RWPE2 (cell line): ENCODE measurements around the gene USP24.
"Not testable (repeated sequence)": the region's sequence is repeated elsewhere in the genome, so short reads cannot be mapped to it uniquely, and the experiment has no call there.

Experiments used
- ATAC-seq: fragments of 200-7000 bp; cut with Tn5 transposase; 3 replicates; pipeline ENCODE4 v1.9.1; 2021; ENCODE audit warnings: low read depth
- DNase-seq: peaks from one replicate; pipeline ENCODE4 v3.0.0-alpha.2; 2020; ENCODE audit warnings: low spot score
- H3K27ac ChIP-seq: fragments of 450-650 bp; 2 replicates; pipeline ENCODE4 v1.5.1; 2017; ENCODE audit warnings: mild to moderate bottlenecking; ENCODE audit not compliant: poor library complexity, severe bottlenecking
- H3K27me3 ChIP-seq: fragments of 250-450 bp; sonication (Bioruptor Pico); 2 replicates; pipeline ENCODE4 v1.5.1; 2021; ENCODE audit warnings: mild to moderate bottlenecking, moderate library complexity; ENCODE audit not compliant: insufficient read depth, poor library complexity, severe bottlenecking
- H3K36me3 ChIP-seq: fragments of 250-450 bp; sonication (Bioruptor Pico); 2 replicates; pipeline ENCODE4 v1.5.1; 2020; ENCODE audit warnings: low read depth, mild to moderate bottlenecking, moderate library complexity
- H3K4me1 ChIP-seq: fragments of 250-450 bp; sonication (Bioruptor Pico); 2 replicates; pipeline ENCODE4 v1.5.1; 2021; ENCODE audit warnings: mild to moderate bottlenecking, moderate library complexity; ENCODE audit not compliant: insufficient read depth, poor library complexity, severe bottlenecking
- H3K4me3 ChIP-seq: fragments of 250-450 bp; sonication (Bioruptor Pico); 2 replicates; pipeline ENCODE4 v1.5.1; 2021; ENCODE audit warnings: mild to moderate bottlenecking, moderate library complexity; ENCODE audit not compliant: severe bottlenecking
- H3K9me3 ChIP-seq: fragments of 250-450 bp; sonication (Bioruptor Pico); 2 replicates; pipeline ENCODE4 v1.5.1; 2021; ENCODE audit warnings: mild to moderate bottlenecking, moderate library complexity; ENCODE audit not compliant: severe bottlenecking
- TF ChIP-seq, protein P1 (sequence below): fragments of 450-650 bp; IDR thresholded peaks from one replicate; pipeline ENCODE4 v1.5.1; 2017; ENCODE audit warnings: mild to moderate bottlenecking, moderate library complexity; ENCODE audit not compliant: poor library complexity, severe bottlenecking

The USP24 gene

DNA sequence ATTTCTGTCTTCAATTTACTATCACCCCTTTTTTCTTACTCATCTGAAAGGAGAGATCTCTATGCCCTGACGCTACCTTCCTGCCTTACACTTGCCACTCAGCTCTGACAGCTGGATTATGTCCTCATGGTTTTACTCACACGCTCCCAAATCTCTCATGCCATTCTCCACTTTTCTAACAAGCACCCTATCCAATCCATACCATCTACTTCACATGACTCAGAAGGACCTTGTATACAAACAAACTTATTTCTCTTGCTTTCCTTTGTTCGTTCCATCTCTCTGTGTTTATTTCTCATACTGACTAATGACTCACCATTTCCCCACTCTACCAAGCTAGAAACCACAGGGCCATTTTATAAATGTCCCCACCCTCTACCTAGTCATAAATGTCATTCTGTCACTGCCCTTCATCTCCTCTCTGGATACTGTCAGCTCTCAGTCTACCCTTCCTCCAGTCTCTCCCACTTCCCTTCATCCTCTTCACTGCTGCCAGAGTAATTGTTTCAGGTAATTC, 87.3 kb downstream of the USP24 start:
- ATAC-seq (no peak), DNase-seq (no peak)
- Histone ChIP-seq H3K27me3 (no peaks in the 10 kb centered on the region), H3K4me1 (peaks cover 4% of the 10 kb centered on the region), H3K36me3 (peaks cover 93% of the 10 kb centered on the region), H3K9me3 (no peaks in the 10 kb centered on the region), H3K4me3 (no peak overlapping the region), H3K27ac (no peak overlapping the region)
- TF ChIP-seq, protein P1, sequence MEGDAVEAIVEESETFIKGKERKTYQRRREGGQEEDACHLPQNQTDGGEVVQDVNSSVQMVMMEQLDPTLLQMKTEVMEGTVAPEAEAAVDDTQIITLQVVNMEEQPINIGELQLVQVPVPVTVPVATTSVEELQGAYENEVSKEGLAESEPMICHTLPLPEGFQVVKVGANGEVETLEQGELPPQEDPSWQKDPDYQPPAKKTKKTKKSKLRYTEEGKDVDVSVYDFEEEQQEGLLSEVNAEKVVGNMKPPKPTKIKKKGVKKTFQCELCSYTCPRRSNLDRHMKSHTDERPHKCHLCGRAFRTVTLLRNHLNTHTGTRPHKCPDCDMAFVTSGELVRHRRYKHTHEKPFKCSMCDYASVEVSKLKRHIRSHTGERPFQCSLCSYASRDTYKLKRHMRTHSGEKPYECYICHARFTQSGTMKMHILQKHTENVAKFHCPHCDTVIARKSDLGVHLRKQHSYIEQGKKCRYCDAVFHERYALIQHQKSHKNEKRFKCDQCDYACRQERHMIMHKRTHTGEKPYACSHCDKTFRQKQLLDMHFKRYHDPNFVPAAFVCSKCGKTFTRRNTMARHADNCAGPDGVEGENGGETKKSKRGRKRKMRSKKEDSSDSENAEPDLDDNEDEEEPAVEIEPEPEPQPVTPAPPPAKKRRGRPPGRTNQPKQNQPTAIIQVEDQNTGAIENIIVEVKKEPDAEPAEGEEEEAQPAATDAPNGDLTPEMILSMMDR, result no peak

- Histone ChIP-seq H3K4me3 (no peak overlapping the region), H3K27ac (no peak overlapping the region), H3K36me3 (peaks cover 93% of the 10 kb centered on the region), H3K4me1 (peaks cover 4% of the 10 kb centered on the region), H3K27me3 (no peaks in the 10 kb centered on the region), H3K9me3 (no peaks in the 10 kb centered on the region)
- TF ChIP-seq, protein P1, result no peak
- ATAC-seq (no peak), DNase-seq (no peak)
Measured at GRCh38 chr1:55124470-55124869, 90.7 kb downstream of the USP24 start.

DNA sequence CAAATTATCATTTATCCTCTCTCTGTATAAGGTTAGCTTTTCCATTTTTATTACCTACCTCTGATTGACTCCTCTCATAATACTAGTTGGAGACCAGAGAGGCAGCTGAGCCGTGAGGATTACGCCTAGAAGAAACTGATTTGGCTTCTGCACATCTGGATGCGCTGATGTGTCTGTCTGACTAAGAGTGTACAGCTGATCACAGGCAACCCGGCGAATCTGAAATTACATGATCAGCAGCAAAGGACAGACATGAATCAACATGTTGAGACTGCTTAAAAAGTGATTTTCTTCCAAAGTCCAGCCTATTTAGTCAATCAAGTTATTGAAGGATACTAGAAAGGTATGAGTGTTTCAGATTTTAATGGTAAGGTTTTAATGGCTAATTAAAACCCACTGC, 94.6 kb downstream of the USP24 start:
- Histone ChIP-seq H3K4me3 (no peak overlapping the region), H3K9me3 (no peaks in the 10 kb centered on the region), H3K36me3 (peaks cover 87% of the 10 kb centered on the region), H3K27me3 (no peaks in the 10 kb centered on the region), H3K27ac (no peak overlapping the region), H3K4me1 (peaks cover 4% of the 10 kb centered on the region)
- no peak for DNase-seq
- TF ChIP-seq, protein P1, result no peak
- ATAC-seq, result no peak

DNA sequence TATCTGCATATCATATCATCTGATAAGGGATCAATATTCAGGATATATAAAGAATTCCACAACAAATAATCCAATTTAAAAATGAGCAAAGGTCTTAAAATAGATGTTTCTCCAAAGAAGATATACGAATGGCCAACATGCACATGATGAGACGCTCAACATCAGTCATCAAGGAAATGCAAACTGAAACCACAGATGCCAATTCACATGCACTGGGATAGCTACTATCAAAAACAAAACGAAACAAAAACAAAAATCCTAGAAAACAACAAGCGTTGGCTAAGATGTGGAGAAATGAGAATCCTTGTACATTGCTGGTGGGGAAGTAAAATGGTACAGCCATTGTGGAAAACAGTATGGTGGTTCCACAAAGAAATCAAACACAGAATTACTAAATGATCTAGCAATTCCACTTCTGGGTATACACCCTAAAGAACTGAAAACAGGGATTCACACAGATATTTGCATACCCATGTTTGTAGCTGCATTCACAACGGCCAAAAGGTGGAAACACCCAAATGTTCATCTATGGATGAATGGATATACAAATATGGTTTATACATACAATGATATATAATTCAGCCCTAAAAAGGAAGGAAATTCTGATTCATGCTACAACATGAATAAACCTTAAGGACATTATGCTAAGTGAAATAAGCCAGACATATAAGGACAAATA, 96.4 kb downstream of the USP24 start:
- no peaks in the 10 kb centered on the region for H3K9me3 ChIP-seq
- no peaks in the 10 kb centered on the region for H3K4me1 ChIP-seq
- ATAC-seq (no peak), DNase-seq (no peak)
- TF ChIP-seq, protein P1, result no peak
- no peaks in the 10 kb centered on the region for H3K27me3 ChIP-seq
- no peak overlapping the region for H3K4me3 ChIP-seq
- H3K36me3 ChIP-seq, result peaks cover 85% of the 10 kb centered on the region
- no peak overlapping the region for H3K27ac ChIP-seq

DNA sequence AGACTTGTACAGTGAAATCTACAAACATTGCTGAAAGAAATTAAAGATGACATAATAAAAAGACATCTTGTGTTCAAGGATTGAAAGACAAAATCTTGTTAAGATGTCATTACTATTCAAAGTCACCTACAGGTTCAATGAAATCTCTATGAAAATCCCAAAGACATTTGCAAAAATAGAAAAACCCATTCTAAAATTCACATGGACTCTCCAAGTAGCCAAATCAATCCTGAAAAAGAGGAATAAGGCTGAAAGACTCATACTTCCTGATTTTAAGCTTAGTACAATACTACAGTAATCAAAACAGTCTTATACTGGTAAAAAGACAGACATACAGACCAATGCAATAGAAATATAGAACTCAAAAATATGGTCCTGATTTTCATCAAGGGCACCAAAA, 97.2 kb downstream of the USP24 start:
- Histone ChIP-seq H3K27me3 (no peaks in the 10 kb centered on the region), H3K4me3 (no peak overlapping the region), H3K27ac (no peak overlapping the region), H3K9me3 (no peaks in the 10 kb centered on the region), H3K36me3 (peaks cover 85% of the 10 kb centered on the region), H3K4me1 (no peaks in the 10 kb centered on the region)
- ATAC-seq, result no peak
- TF ChIP-seq, protein P1, result no peak
- no peak for DNase-seq

GRCh38 chr1:55109005-55109404, 106.2 kb downstream of the USP24 start:
- not testable (repeated sequence) for H3K9me3 ChIP-seq, ATAC-seq, H3K27ac ChIP-seq, H3K27me3 ChIP-seq, H3K4me1 ChIP-seq, H3K4me3 ChIP-seq, DNase-seq
- peaks cover 91% of the 10 kb centered on the region for H3K36me3 ChIP-seq
